HepG2 (cell line): ENCODE measurements around the gene MYH10. TPM values are rescaled to one million over a fixed set of nuclear protein-coding genes. Genes with fewer than 3 reads are reported as not detected.

ENCODE experiments used
- ATAC-seq: fragments of 200-7000 bp; cut with Tn5 transposase; 3 replicates; pipeline ENCODE4 v1.9.1; 2020; ENCODE audit warnings: mild to moderate bottlenecking, moderate library complexity
- BruUV-seq: library from RNA; stranded (reverse); fragments of 400-500 nt; replicated peaks from 2 replicates; lab custom pipeline; 2021; lab: Mats Ljungman, UMichigan
- CTCF ChIA-PET: fragments of 300-600 bp; formaldehyde crosslinking; extraction: SDS; loops from one replicate; lab custom pipeline; 2021; ENCODE audit warnings: low total read pairs, inconsistent platforms, low intra/inter-chr PET ratio; lab: Yijun Ruan, JAX
- POLR2A ChIA-PET: fragments of 350-600 bp; sonication (Branson Sonifier 250); formaldehyde crosslinking; loops from one replicate; lab custom pipeline; 2020; ENCODE audit warnings: antibody characterized with exemption, inconsistent platforms; lab: Yijun Ruan, JAX
- DNase-seq: peaks from one replicate; pipeline ENCODE4 v3.0.0-alpha.2; 2015; ENCODE audit warnings: low spot score
- FAIRE-seq: peaks from 3 replicates; lab custom pipeline; 2011; peaks lifted over from hg19 to GRCh38; lab: Jason Lieb, UNC
- H2AFZ ChIP-seq: one replicate; pipeline ENCODE4 v1.6.1; 2011; ENCODE audit warnings: low read length, inconsistent platforms
- H3K27ac ChIP-seq: fragments of 300-600 bp; 3 replicates; pipeline ENCODE4 v1.8.0; 2011; ENCODE audit warnings: mixed run types, mild to moderate bottlenecking, mixed read lengths, low read length, inconsistent platforms; ENCODE audit not compliant: insufficient read depth; ENCODE audit errors: extremely low read length
- H3K27me3 ChIP-seq, 2 experiments: fragments of 200-600 bp in 1 of 2; 2 replicates in 1 of 2; 3 replicates in 1 of 2; pipeline versions ENCODE4 v1.6.0 to v1.8.0; 2011; ENCODE audit warnings: low read length in 2 of 2, mild to moderate bottlenecking in 2 of 2, moderate library complexity in 2 of 2, inconsistent platforms in 1 of 2; ENCODE audit not compliant: insufficient read depth in 2 of 2, control insufficient read depth in 1 of 2
- H3K36me3 ChIP-seq, 2 experiments: fragments of 200-600 bp in 1 of 2; replicated peaks in 1 of 2; 2 replicates in 1 of 2; 3 replicates in 1 of 2; pipeline versions ENCODE4 v1.5.1 to v1.8.0; 2011; ENCODE audit warnings: low read length in 2 of 2, inconsistent platforms in 1 of 2; ENCODE audit not compliant: insufficient read depth in 2 of 2, control insufficient read depth in 1 of 2
- H3K4me1 ChIP-seq: 2 replicates; pipeline ENCODE4 v1.5.1; 2012; ENCODE audit warnings: low read length, inconsistent platforms; ENCODE audit not compliant: insufficient read depth
- H3K4me2 ChIP-seq: 2 replicates; pipeline ENCODE4 v1.6.0; 2011; ENCODE audit warnings: low read depth, low read length, inconsistent platforms
- H3K4me3 ChIP-seq, 3 experiments: fragments of 200-600 bp in 1 of 3; sonication (generic), shearing (Covaris generic) in 1 of 3; replicated peaks in 1 of 3; 2 replicates each; pipeline ENCODE4 v1.5.1; 2011 to 2016; ENCODE audit warnings: low read length in 3 of 3, inconsistent platforms in 2 of 3, low read depth in 2 of 3, mild to moderate bottlenecking in 2 of 3, control low read depth in 1 of 3, mixed read lengths in 1 of 3; ENCODE audit not compliant: insufficient read depth in 1 of 3
- H3K79me2 ChIP-seq: one replicate; pipeline ENCODE4 v1.6.1; 2011; ENCODE audit warnings: low read length, inconsistent platforms; ENCODE audit not compliant: insufficient read depth
- H3K9ac ChIP-seq: 2 replicates; pipeline ENCODE4 v1.6.0; 2011; ENCODE audit warnings: mild to moderate bottlenecking, low read depth, low read length, inconsistent platforms; ENCODE audit not compliant: insufficient read depth
- H3K9me3 ChIP-seq: 2 replicates; pipeline ENCODE4 v1.5.1; 2012; ENCODE audit warnings: mild to moderate bottlenecking, low read length
- H4K20me1 ChIP-seq: 2 replicates; pipeline ENCODE4 v1.6.0; 2011; ENCODE audit warnings: inconsistent platforms, mild to moderate bottlenecking, low read length, moderate library complexity; ENCODE audit not compliant: insufficient read depth
- HDAC2 ChIP-seq: sonication (generic); formaldehyde crosslinking; IDR thresholded peaks from 2 replicates; pipeline ENCODE4 v1.4.0; 2020; ENCODE audit warnings: missing genetic modification reagents
- MAZ ChIP-seq, 2 experiments: sonication (generic) in 1 of 2; formaldehyde crosslinking in 1 of 2; IDR thresholded peaks; 2 replicates each; pipeline versions ENCODE4 v1.5.0 to v1.6.1; 2012 to 2020; ENCODE audit warnings: low read depth in 2 of 2, mild to moderate bottlenecking in 2 of 2, borderline replicate concordance in 1 of 2, improper control_type of control experiment in 1 of 2, low read length in 1 of 2, missing genetic modification reagents in 1 of 2, moderate library complexity in 1 of 2
- NFIB ChIP-seq: sonication (generic); formaldehyde crosslinking; IDR thresholded peaks from 2 replicates; pipeline ENCODE4 v1.9.0; 2021; ENCODE audit warnings: missing genetic modification reagents, mild to moderate bottlenecking, borderline replicate concordance
- PRPF4 ChIP-seq: fragments of 200-400 bp; formaldehyde crosslinking; IDR thresholded peaks from 2 replicates; pipeline ENCODE4 v1.6.1; 2016; ENCODE audit warnings: low read length, low read depth; ENCODE audit not compliant: poor library complexity, severe bottlenecking
- SP4 ChIP-seq: sonication (generic); formaldehyde crosslinking; IDR thresholded peaks from 2 replicates; pipeline ENCODE4 v1.8.1; 2023; ENCODE audit warnings: mild to moderate bottlenecking, missing genetic modification reagents
- ZFP1 ChIP-seq: IDR thresholded peaks from 2 replicates; pipeline ENCODE4 v1.6.1; 2016
- ZNF382 ChIP-seq: sonication (generic); formaldehyde crosslinking; IDR thresholded peaks from 2 replicates; pipeline ENCODE4 v1.5.0; 2020; ENCODE audit warnings: missing genetic modification reagents, mild to moderate bottlenecking, borderline replicate concordance
- ZNF530 ChIP-seq: sonication (generic); formaldehyde crosslinking; IDR thresholded peaks from 2 replicates; pipeline ENCODE4 v1.5.0; 2020; ENCODE audit warnings: low read depth, mild to moderate bottlenecking, missing genetic modification reagents
- ZNF746 ChIP-seq: sonication (generic); formaldehyde crosslinking; IDR thresholded peaks from 2 replicates; pipeline ENCODE4 v1.8.0; 2022; ENCODE audit warnings: mild to moderate bottlenecking, missing genetic modification reagents
- ZNF780A ChIP-seq: sonication (generic); formaldehyde crosslinking; IDR thresholded peaks from 2 replicates; pipeline ENCODE4 v1.8.0; 2022; ENCODE audit warnings: mild to moderate bottlenecking, missing genetic modification reagents, moderate library complexity
- WGBS: methylation state at CpG from one replicate; pipeline ENCODE4 v1.1.6; 2017; ENCODE audit warnings: low lambda C conversion rate; 5-methylcytosine and 5-hydroxymethylcytosine counted together
- in situ Hi-C: cut with HindIII; loops from 2 replicates; pipeline ENCODE4 v1.10.0; 2017; ENCODE audit warnings: low pct_unique_long_range_greater_than_20kb; ENCODE audit not compliant: extremely low pct_ligation_motif_present
- intact Hi-C: fragments of 100-400 bp; cut with micrococcal nuclease; formaldehyde crosslinking; loops from one replicate; pipeline ENCODE4 v1.10.0; 2022; ENCODE audit not compliant: unreplicated experiment
- polyA plus RNA-seq, 8 experiments: library from polyadenylated mRNA; depleted of rRNA in 3 of 8; stranded (reverse) in 7 of 8; unstranded in 1 of 8; fragments of >200 nt; fragmentation: Illumina TruSeq in 4 of 8; extraction: Trizol in 4 of 8; gene quantifications; 2 replicates each; pipeline versions ENCODE4 v1.2.1 to v1.2.3, GENCODE V29; 2011 to 2016; ENCODE audit warnings: low read depth in 4 of 8, missing spikeins in 1 of 8, mixed read lengths in 1 of 8; ENCODE audit not compliant: insufficient read depth in 1 of 8
- total RNA-seq, 5 experiments: library from RNA; depleted of rRNA; stranded (reverse); fragments of >200 nt; fragmentation: Illumina TruSeq; extraction: Trizol; gene quantifications; 2 replicates each; pipeline ENCODE4 v1.2.3, GENCODE V29; 2016; ENCODE audit warnings: low read depth in 1 of 5
- TF ChIP-seq, protein P1 (sequence below): IDR thresholded peaks from 2 replicates; pipeline ENCODE4 v1.6.1; 2018; ENCODE audit warnings: missing genetic modification reagents, mild to moderate bottlenecking, missing compliant biosample characterization
- TF ChIP-seq, protein P2 (sequence below): sonication (generic); formaldehyde crosslinking; IDR thresholded peaks from 2 replicates; pipeline ENCODE4 v1.8.1; 2023; ENCODE audit warnings: mild to moderate bottlenecking, missing genetic modification reagents
- TF ChIP-seq, protein P3 (sequence below): sonication (generic); formaldehyde crosslinking; IDR thresholded peaks from 2 replicates; pipeline ENCODE4 v1.4.0; 2020; ENCODE audit warnings: mild to moderate bottlenecking, missing genetic modification reagents
- TF ChIP-seq, protein P4 (sequence below): IDR thresholded peaks from 2 replicates; pipeline ENCODE4 v1.6.1; 2016
- TF ChIP-seq, protein P5 (sequence below): sonication (generic); formaldehyde crosslinking; IDR thresholded peaks from 2 replicates; pipeline ENCODE4 v1.9.0; 2021; ENCODE audit warnings: missing genetic modification reagents, mild to moderate bottlenecking, borderline replicate concordance

Gene MYH10
- total and polyA plus RNA-seq, 2 of the 13 experiments (the other 11 are each of a cell fraction or from before 2014, with no cell fraction given), result 43.4 to 68.6 TPM

DNA sequence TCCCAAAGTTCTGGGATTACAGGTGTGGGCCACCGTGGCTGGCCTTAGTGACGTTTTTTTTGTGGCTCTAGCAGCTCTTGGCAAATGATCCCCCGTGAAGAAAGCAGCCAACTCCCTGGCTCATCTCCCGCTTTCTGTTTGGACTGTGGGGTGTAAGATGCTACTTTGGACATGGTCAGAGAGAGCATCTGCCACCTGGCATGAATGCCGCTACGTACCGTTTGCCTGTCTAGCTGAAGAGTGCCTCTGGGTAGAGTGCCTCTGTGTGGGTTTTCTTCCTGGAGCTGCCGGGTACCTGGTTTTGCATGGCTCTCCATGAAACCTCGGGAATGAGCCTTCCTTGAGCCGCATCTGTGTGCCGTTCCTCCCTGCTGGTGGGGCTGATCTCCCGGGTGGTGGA, 160.6 kb downstream of the MYH10 start (continued):
- TF ChIP-seq, protein P1, sequence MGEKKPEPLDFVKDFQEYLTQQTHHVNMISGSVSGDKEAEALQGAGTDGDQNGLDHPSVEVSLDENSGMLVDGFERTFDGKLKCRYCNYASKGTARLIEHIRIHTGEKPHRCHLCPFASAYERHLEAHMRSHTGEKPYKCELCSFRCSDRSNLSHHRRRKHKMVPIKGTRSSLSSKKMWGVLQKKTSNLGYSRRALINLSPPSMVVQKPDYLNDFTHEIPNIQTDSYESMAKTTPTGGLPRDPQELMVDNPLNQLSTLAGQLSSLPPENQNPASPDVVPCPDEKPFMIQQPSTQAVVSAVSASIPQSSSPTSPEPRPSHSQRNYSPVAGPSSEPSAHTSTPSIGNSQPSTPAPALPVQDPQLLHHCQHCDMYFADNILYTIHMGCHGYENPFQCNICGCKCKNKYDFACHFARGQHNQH (CRISPR knock-in tag), result no peak

DNA sequence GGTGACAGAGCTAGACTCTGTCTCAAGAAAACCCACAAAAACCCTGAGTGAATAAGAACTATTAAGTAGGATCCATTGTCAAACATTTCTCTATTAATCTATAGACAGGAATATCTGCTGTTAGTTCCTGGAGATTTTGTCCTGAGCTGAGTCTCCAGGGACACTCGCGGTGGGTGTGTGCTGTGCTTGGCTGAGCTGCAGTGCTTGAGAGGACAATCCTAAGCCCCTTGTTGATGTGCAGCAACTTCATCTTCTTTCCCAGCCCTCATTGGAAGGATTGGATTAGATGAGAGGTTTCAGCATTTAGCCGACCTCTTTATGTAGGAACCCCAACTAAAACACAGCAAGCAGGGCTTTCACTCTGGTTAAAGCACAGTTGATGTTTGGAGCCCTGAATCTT, 161.5 kb downstream of the MYH10 start:
- ChIA-PET CTCF (no interaction called here), POLR2A (no interaction called here)
- FAIRE-seq, result no peak

More for the DNA sequence above, 161.5 kb downstream of the MYH10 start:
- Histone ChIP-seq H3K27ac (no peak overlapping the region), H3K4me1 (peaks cover 19% of the 10 kb centered on the region), H3K9ac (no peak overlapping the region), H3K9me3 (no peaks in the 10 kb centered on the region), H4K20me1 (peaks cover 29% of the 10 kb centered on the region), H3K79me2 (peaks cover 22% of the 10 kb centered on the region), H3K36me3 (peaks cover 30 to 84% of the 10 kb centered on the region in 2 experiments; a peak in 4 of 5 replicates), H2AFZ (no peak overlapping the region)
- ATAC-seq (no peak), DNase-seq (no peak)
- no TSS peak for BruUV-seq
- intact Hi-C loops, result no loop called here
- TF ChIP-seq, protein P2, sequence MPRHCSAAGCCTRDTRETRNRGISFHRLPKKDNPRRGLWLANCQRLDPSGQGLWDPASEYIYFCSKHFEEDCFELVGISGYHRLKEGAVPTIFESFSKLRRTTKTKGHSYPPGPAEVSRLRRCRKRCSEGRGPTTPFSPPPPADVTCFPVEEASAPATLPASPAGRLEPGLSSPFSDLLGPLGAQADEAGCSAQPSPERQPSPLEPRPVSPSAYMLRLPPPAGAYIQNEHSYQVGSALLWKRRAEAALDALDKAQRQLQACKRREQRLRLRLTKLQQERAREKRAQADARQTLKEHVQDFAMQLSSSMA, result no peak
- no peak for TF ChIP-seq SP4
- TF ChIP-seq ZNF780A (CRISPR knock-in tag), result no peak
- TF ChIP-seq ZFP1 (CRISPR knock-in tag), result no peak
- no peak for TF ChIP-seq ZNF530 (CRISPR knock-in tag)
- no peak for TF ChIP-seq NFIB
- TF ChIP-seq, protein P3, sequence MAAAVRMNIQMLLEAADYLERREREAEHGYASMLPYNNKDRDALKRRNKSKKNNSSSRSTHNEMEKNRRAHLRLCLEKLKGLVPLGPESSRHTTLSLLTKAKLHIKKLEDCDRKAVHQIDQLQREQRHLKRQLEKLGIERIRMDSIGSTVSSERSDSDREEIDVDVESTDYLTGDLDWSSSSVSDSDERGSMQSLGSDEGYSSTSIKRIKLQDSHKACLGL, result no peak
- TF ChIP-seq, protein P4, sequence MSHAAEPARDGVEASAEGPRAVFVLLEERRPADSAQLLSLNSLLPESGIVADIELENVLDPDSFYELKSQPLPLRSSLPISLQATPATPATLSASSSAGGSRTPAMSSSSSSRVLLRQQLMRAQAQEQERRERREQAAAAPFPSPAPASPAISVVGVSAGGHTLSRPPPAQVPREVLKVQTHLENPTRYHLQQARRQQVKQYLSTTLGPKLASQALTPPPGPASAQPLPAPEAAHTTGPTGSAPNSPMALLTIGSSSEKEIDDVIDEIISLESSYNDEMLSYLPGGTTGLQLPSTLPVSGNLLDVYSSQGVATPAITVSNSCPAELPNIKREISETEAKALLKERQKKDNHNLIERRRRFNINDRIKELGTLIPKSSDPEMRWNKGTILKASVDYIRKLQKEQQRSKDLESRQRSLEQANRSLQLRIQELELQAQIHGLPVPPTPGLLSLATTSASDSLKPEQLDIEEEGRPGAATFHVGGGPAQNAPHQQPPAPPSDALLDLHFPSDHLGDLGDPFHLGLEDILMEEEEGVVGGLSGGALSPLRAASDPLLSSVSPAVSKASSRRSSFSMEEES (CRISPR knock-in tag), result no peak
- TF ChIP-seq, protein P5, sequence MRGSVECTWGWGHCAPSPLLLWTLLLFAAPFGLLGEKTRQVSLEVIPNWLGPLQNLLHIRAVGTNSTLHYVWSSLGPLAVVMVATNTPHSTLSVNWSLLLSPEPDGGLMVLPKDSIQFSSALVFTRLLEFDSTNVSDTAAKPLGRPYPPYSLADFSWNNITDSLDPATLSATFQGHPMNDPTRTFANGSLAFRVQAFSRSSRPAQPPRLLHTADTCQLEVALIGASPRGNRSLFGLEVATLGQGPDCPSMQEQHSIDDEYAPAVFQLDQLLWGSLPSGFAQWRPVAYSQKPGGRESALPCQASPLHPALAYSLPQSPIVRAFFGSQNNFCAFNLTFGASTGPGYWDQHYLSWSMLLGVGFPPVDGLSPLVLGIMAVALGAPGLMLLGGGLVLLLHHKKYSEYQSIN (CRISPR knock-in tag), result no peak
- no peak for TF ChIP-seq ZNF382 (CRISPR knock-in tag)
- TF ChIP-seq HDAC2 (CRISPR knock-in tag), result no peak
- no peak for TF ChIP-seq PRPF4
- TF ChIP-seq ZNF746 (CRISPR knock-in tag), result no peak
- TF ChIP-seq MAZ (IDR thresholded peaks at IDR 0.05; ENCODE audit: borderline replicate concordance, low read depth, low read length), result no peak
- TF ChIP-seq MAZ (CRISPR knock-in tag; IDR thresholded peaks at IDR 0.05; ENCODE audit: low read depth), result no peak
- TF ChIP-seq, all 625 proteins: peak for 0
- Histone ChIP-seq H3K27me3 (no peaks in the 10 kb centered on the region), H3K4me3 (no peak overlapping the region), H3K4me2 (no peak overlapping the region)
- 98% methylated on average over 3 of the region's 3 CpGs for WGBS
- in situ Hi-C loops, result no loop called here
